PC-3 (cell line): Measurements from ENCODE around the gene SLC12A6. TPM values are rescaled to one million over a fixed set of nuclear protein-coding genes. Genes with fewer than 3 reads are reported as not detected.

Experiments used
- ATAC-seq: fragments of 200-7000 bp; cut with Tn5 transposase; 2 replicates; pipeline ENCODE4 v1.9.1; 2020; ENCODE audit warnings: mild to moderate bottlenecking, moderate library complexity
- BruUV-seq: library from RNA; stranded (reverse); fragments of 400-500 nt; replicated peaks from 2 replicates; lab custom pipeline; 2021; lab: Mats Ljungman, UMichigan
- CTCF ChIA-PET: fragments of 300-600 bp; sonication (Branson Sonifier 250); formaldehyde crosslinking; loops from one replicate; lab custom pipeline; 2022; ENCODE audit warnings: antibody characterized with exemption; lab: Charles Lee
- POLR2A ChIA-PET: fragments of 300-600 bp; sonication (Branson Sonifier 250); formaldehyde crosslinking; loops from one replicate; lab custom pipeline; 2022; ENCODE audit warnings: antibody characterized with exemption; ENCODE audit not compliant: unreplicated experiment; lab: Charles Lee
- DNase-seq: peaks from one replicate; pipeline ENCODE4 v3.0.0-alpha.2; 2015
- H2AFZ ChIP-seq: fragments of 300-600 bp; sonication (generic); 2 replicates; pipeline ENCODE4 v1.6.0; 2016; ENCODE audit warnings: antibody characterized with exemption, low read length
- H3F3A ChIP-seq: fragments of 300-600 bp; sonication (generic); one replicate; pipeline ENCODE4 v1.6.0; 2017; ENCODE audit warnings: antibody characterized with exemption, low read length, control low read depth, mild to moderate bottlenecking; ENCODE audit not compliant: unreplicated experiment
- H3K27ac ChIP-seq: fragments of 300-600 bp; sonication (generic); 2 replicates; pipeline ENCODE4 v1.5.1; 2016; ENCODE audit warnings: mild to moderate bottlenecking, low read length
- H3K27me3 ChIP-seq: fragments of 300-600 bp; sonication (generic); 2 replicates; pipeline ENCODE4 v1.6.1; 2016; ENCODE audit warnings: low read length, mixed read lengths
- H3K36me3 ChIP-seq: fragments of 300-600 bp; sonication (generic); 2 replicates; pipeline ENCODE4 v1.6.1; 2016; ENCODE audit warnings: low read depth, mixed run types, low read length, mixed read lengths
- H3K4me1 ChIP-seq: fragments of 300-600 bp; sonication (generic); 2 replicates; pipeline ENCODE4 v1.5.1; 2016; ENCODE audit warnings: low read length; ENCODE audit not compliant: insufficient read depth
- H3K4me2 ChIP-seq: fragments of 300-600 bp; sonication (generic); 2 replicates; pipeline ENCODE4 v1.6.0; 2016; ENCODE audit warnings: low read length
- H3K4me3 ChIP-seq: fragments of 300-600 bp; sonication (generic); 2 replicates; pipeline ENCODE4 v1.5.1; 2016; ENCODE audit warnings: mild to moderate bottlenecking, low read length, mixed read lengths
- H3K79me2 ChIP-seq: fragments of 300-600 bp; sonication (generic); 2 replicates; pipeline ENCODE4 v1.6.1; 2017; ENCODE audit warnings: low read length, mixed read lengths
- H3K9ac ChIP-seq: fragments of 300-600 bp; sonication (generic); 2 replicates; pipeline ENCODE4 v1.6.0; 2016; ENCODE audit warnings: mild to moderate bottlenecking, low read length
- H3K9me2 ChIP-seq: fragments of 300-600 bp; sonication (generic); replicated peaks from 2 replicates; pipeline ENCODE4 v1.6.1; 2016; ENCODE audit warnings: mixed run types, low read length, mixed read lengths
- H3K9me3 ChIP-seq: fragments of 300-600 bp; sonication (generic); 2 replicates; pipeline ENCODE4 v1.6.1; 2016; ENCODE audit warnings: low read length, mixed read lengths
- H4K20me1 ChIP-seq: fragments of 300-600 bp; sonication (generic); 2 replicates; pipeline ENCODE4 v1.6.1; 2016; ENCODE audit warnings: low read length, mixed read lengths
- CTCF ChIP-seq: fragments of 300-600 bp; sonication (generic); conservative IDR thresholded peaks from 2 replicates; pipeline ENCODE4 v1.5.1; 2017; ENCODE audit warnings: antibody characterized with exemption, low read depth, mild to moderate bottlenecking, low read length
- EZH2 ChIP-seq: fragments of 300-600 bp; sonication (generic); IDR thresholded peaks from one replicate; pipeline ENCODE4 v1.6.1; 2017; ENCODE audit warnings: antibody characterized with exemption, mild to moderate bottlenecking, low read length; ENCODE audit not compliant: unreplicated experiment
- EZH2phosphoT487 ChIP-seq: fragments of 300-600 bp; sonication (generic); IDR thresholded peaks from 2 replicates; pipeline ENCODE4 v1.6.1; 2018; ENCODE audit warnings: mild to moderate bottlenecking, antibody characterized with exemption, low read length, borderline replicate concordance
- intact Hi-C: fragments of 100-400 bp; cut with micrococcal nuclease; formaldehyde crosslinking; loops from 2 replicates; pipeline ENCODE4 v1.9.0; 2023
- total RNA-seq: library from RNA; depleted of rRNA; stranded (reverse); fragments of >200 nt; gene quantifications from 2 replicates; pipeline ENCODE4 v1.2.3, GENCODE V29; 2014

The SLC12A6 gene
- total RNA-seq, 1 experiment from 2014 or later: 22.9 TPM

- H3K9me2 ChIP-seq: no peaks in the 10 kb centered on the region
- CTCF ChIA-PET: interaction anchor here (0.6 kb wide), 1 partner anchor 249 kb away, joined by 3 read pairs; no protein-coding TSS in a partner anchor
- no peak for TF ChIP-seq EZH2
- TF ChIP-seq EZH2phosphoT487: no peak
- TF ChIP-seq CTCF: no peak
- H3K4me1 ChIP-seq: peaks cover 43% of the 10 kb centered on the region
- peaks cover 42% of the 10 kb centered on the region for H3K36me3 ChIP-seq
- H3K27me3 ChIP-seq: no peaks in the 10 kb centered on the region
- no peaks in the 10 kb centered on the region for H3K9me3 ChIP-seq
- intact Hi-C loops: no loop called here
- DNase-seq (peak; percentile 68), ATAC-seq (peak; percentile 90)
- peaks cover 17% of the 10 kb centered on the region; the same call in 1 of the 2 replicates for H3K79me2 ChIP-seq
- POLR2A ChIA-PET: interaction anchor here (0.9 kb wide), 1 partner anchor 16 kb away, joined by 3 read pairs; the partner anchor contains the start of genes NOP10 and NUTM1
- H3K4me3 ChIP-seq: no peak overlapping the region
- peak overlapping the region; percentile 58; the same call in 1 of the 2 replicates for H3K4me2 ChIP-seq
- H3K27ac ChIP-seq: peak overlapping the region; percentile 49
- 0 out of 2 replicates have a peak, but pooled peaks cover 8% of the 10 kb centered on the region for H4K20me1 ChIP-seq
- no peak overlapping the region for H2AFZ ChIP-seq
- no peaks in the 10 kb centered on the region for H3F3A ChIP-seq
- no peak overlapping the region for H3K9ac ChIP-seq
- BruUV-seq: TSS peak; percentile 26
Measured at GRCh38 chr15:34359416-34359815, 21.8 kb upstream of the SLC12A6 start.

DNA sequence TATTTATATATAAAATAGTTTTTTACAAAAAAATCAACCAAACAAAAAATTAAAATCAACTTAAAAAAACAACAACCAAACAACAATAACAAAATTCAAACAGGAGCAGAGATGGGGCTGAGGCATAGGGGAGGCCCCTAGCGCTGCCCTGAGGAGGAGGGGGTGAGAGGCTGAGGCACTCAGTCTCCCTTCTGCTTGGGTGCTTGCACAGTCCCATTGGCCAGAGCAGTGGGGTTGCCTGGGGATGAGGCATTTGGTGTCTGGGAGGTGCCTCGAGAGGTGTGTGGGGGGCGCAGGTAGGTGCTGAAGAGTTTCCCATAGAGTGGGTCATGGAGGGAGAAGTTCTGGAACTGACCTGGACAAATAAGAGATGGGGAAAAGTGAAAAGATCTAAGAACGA lies 21.4 kb upstream of the SLC12A6 start:
- H2AFZ ChIP-seq: no peak overlapping the region
- H4K20me1 ChIP-seq: 0 out of 2 replicates have a peak, but pooled peaks cover 8% of the 10 kb centered on the region
- no peaks in the 10 kb centered on the region for H3K9me2 ChIP-seq
- intact Hi-C loops: no loop called here
- H3K27me3 ChIP-seq: no peaks in the 10 kb centered on the region
- TF ChIP-seq EZH2 (no peak), CTCF (no peak), EZH2phosphoT487 (no peak)
- ATAC-seq: no peak
- BruUV-seq: no TSS peak
- POLR2A ChIA-PET: no interaction called here
- peaks cover 13% of the 10 kb centered on the region; the same call in 1 of the 2 replicates for H3K79me2 ChIP-seq
- H3K27ac ChIP-seq: peak overlapping the region; percentile 49
- CTCF ChIA-PET: interaction anchor here (0.6 to 1.2 kb wide), 4 partner anchors 9 to 249 kb away, joined by 3 to 9 read pairs (median 5); partner anchors contain the start of genes LPCAT4 and NOP10
- H3K9ac ChIP-seq: no peak overlapping the region
- H3F3A ChIP-seq: no peaks in the 10 kb centered on the region
- peaks cover 43% of the 10 kb centered on the region for H3K4me1 ChIP-seq
- no peak for DNase-seq
- H3K36me3 ChIP-seq: peaks cover 40% of the 10 kb centered on the region
- H3K4me3 ChIP-seq: no peak overlapping the region
- H3K4me2 ChIP-seq: no peak overlapping the region
- no peaks in the 10 kb centered on the region for H3K9me3 ChIP-seq

GRCh38 chr15:34358367-34358766 lies 20.8 kb upstream of the SLC12A6 start:
- intact Hi-C loops: no loop called here
- H3K79me2 ChIP-seq: 0 out of 2 replicates have a peak, but pooled peaks cover 7% of the 10 kb centered on the region
- no peak overlapping the region for H2AFZ ChIP-seq
- peaks cover 34% of the 10 kb centered on the region for H3K36me3 ChIP-seq
- no peak overlapping the region for H3K4me2 ChIP-seq
- H3K4me1 ChIP-seq: peaks cover 40% of the 10 kb centered on the region
- no peaks in the 10 kb centered on the region for H3K9me2 ChIP-seq
- H3K27ac ChIP-seq: no peak overlapping the region
- no peak overlapping the region for H3K9ac ChIP-seq
- ATAC-seq (no peak; the same call in 1 of the 2 replicates), DNase-seq (peak; percentile 44)
- H3K4me3 ChIP-seq: no peak overlapping the region
- no TSS peak for BruUV-seq
- H3K27me3 ChIP-seq: no peaks in the 10 kb centered on the region
- POLR2A ChIA-PET: no interaction called here
- TF ChIP-seq EZH2phosphoT487: no peak
- TF ChIP-seq EZH2: no peak
- peak; percentile 62 for TF ChIP-seq CTCF
- no peaks in the 10 kb centered on the region for H3K9me3 ChIP-seq
- 0 out of 2 replicates have a peak, but pooled peaks cover 8% of the 10 kb centered on the region for H4K20me1 ChIP-seq
- H3F3A ChIP-seq: no peaks in the 10 kb centered on the region
- CTCF ChIA-PET: interaction anchor here (0.7 to 1.2 kb wide), 4 partner anchors 9 to 230 kb away, joined by 4 to 9 read pairs (median 7); partner anchors contain the start of genes KATNBL1, LPCAT4 and NOP10
